Neuronal stem cell (in vitro differentiated cells): ENCODE measurements around the gene LRRC59.

Source experiments
- DNase-seq: peaks from one replicate; pipeline ENCODE4 v3.0.0-alpha.2; 2013; ENCODE audit warnings: low spot score
- H2AFZ ChIP-seq: one replicate; pipeline ENCODE4 v1.6.1; 2013; ENCODE audit warnings: mild to moderate bottlenecking, low read length, inconsistent platforms
- H2AK5ac ChIP-seq: 2 replicates; pipeline ENCODE4 v1.6.1; 2013; ENCODE audit warnings: low read depth, mild to moderate bottlenecking, inconsistent platforms, low read length, moderate library complexity, mixed read lengths
- H2BK120ac ChIP-seq: 2 replicates; pipeline ENCODE4 v1.6.1; 2013; ENCODE audit warnings: low read depth, mild to moderate bottlenecking, inconsistent platforms, low read length, moderate library complexity, mixed read lengths
- H2BK12ac ChIP-seq: one replicate; pipeline ENCODE4 v1.6.1; 2013; ENCODE audit warnings: low read length, inconsistent platforms
- H2BK15ac ChIP-seq: 2 replicates; pipeline ENCODE4 v1.6.1; 2013; ENCODE audit warnings: mild to moderate bottlenecking, low read length, inconsistent platforms, mixed read lengths
- H2BK5ac ChIP-seq: one replicate; pipeline ENCODE4 v1.6.1; 2013; ENCODE audit warnings: inconsistent platforms, mild to moderate bottlenecking, low read length, moderate library complexity
- H3K14ac ChIP-seq: one replicate; pipeline ENCODE4 v1.6.1; 2013; ENCODE audit warnings: low read length, inconsistent platforms
- H3K18ac ChIP-seq: 2 replicates; pipeline ENCODE4 v1.6.1; 2013; ENCODE audit warnings: low read length, inconsistent platforms
- H3K23ac ChIP-seq: 2 replicates; pipeline ENCODE4 v1.6.1; 2013; ENCODE audit warnings: low read depth, mild to moderate bottlenecking, mixed read lengths, low read length, inconsistent platforms; ENCODE audit not compliant: poor library complexity
- H3K27ac ChIP-seq: replicated peaks from 3 replicates; pipeline ENCODE4 v1.5.1; 2013; ENCODE audit warnings: low read length, inconsistent platforms
- H3K27me3 ChIP-seq, 3 experiments: 2 replicates each; pipeline ENCODE4 v1.6.1; 2013; ENCODE audit warnings: low read length in 3 of 3, mild to moderate bottlenecking in 2 of 3, inconsistent platforms in 1 of 3, low read depth in 1 of 3, mixed read lengths in 1 of 3, moderate library complexity in 1 of 3; ENCODE audit not compliant: control insufficient read depth in 3 of 3, insufficient read depth in 3 of 3
- H3K36me3 ChIP-seq, 2 donors: replicated peaks in 1 of 2; 2 replicates each; pipeline ENCODE4 v1.6.1; 2013; ENCODE audit warnings: low read length in 2 of 2; ENCODE audit not compliant: control insufficient read depth in 2 of 2, insufficient read depth in 2 of 2
- H3K4ac ChIP-seq: 2 replicates; pipeline ENCODE4 v1.6.1; 2013; ENCODE audit warnings: inconsistent platforms, mild to moderate bottlenecking, low read length, moderate library complexity
- H3K4me1 ChIP-seq, 2 donors: 1 replicate in 1 of 2; 2 replicates in 1 of 2; pipeline ENCODE4 v1.6.1; 2013; ENCODE audit warnings: low read length in 2 of 2, low read depth in 1 of 2; ENCODE audit not compliant: control insufficient read depth in 2 of 2, insufficient read depth in 1 of 2
- H3K4me2 ChIP-seq: one replicate; pipeline ENCODE4 v1.6.1; 2013; ENCODE audit warnings: mild to moderate bottlenecking, low read length, inconsistent platforms; ENCODE audit not compliant: insufficient read depth, poor library complexity, severe bottlenecking
- H3K4me3 ChIP-seq, 2 donors: 2 replicates each; pipeline ENCODE4 v1.5.1; 2013; ENCODE audit warnings: low read length in 2 of 2, mild to moderate bottlenecking in 2 of 2, inconsistent platforms in 1 of 2, moderate library complexity in 1 of 2
- H3K79me1 ChIP-seq: one replicate; pipeline ENCODE4 v1.6.1; 2013; ENCODE audit warnings: low read depth, mild to moderate bottlenecking, inconsistent platforms, low read length, moderate library complexity
- H3K9ac ChIP-seq: one replicate; pipeline ENCODE4 v1.6.1; 2013; ENCODE audit warnings: mild to moderate bottlenecking, low read depth, low read length, inconsistent platforms; ENCODE audit not compliant: poor library complexity
- H3K9me3 ChIP-seq, 2 donors: replicated peaks in 1 of 2; 2 replicates each; pipeline versions ENCODE3 to v1.6.1; 2013; ENCODE audit warnings: low read length in 2 of 2, mild to moderate bottlenecking in 2 of 2, inconsistent platforms in 1 of 2, low read depth in 1 of 2, mixed read lengths in 1 of 2, moderate library complexity in 1 of 2; ENCODE audit not compliant: control insufficient read depth in 2 of 2, insufficient read depth in 1 of 2
- H4K8ac ChIP-seq: one replicate; pipeline ENCODE4 v1.6.1; 2013; ENCODE audit warnings: low read depth, mild to moderate bottlenecking, inconsistent platforms, low read length, moderate library complexity
- H4K91ac ChIP-seq: one replicate; pipeline ENCODE4 v1.6.1; 2013; ENCODE audit warnings: low read length, low read depth, mild to moderate bottlenecking, inconsistent platforms; ENCODE audit not compliant: poor library complexity
- WGBS, 2 donors: extraction: QIAGEN DNeasy Blood & Tissue Kit; methylation state at CpG; one replicate each; pipeline ENCODE4 v1.1.7; 2013; ENCODE audit warnings: missing lambda C conversion rate in 2 of 2, mixed read lengths in 1 of 2; ENCODE audit not compliant: insufficient read length in 2 of 2, insufficient replicate concordance in 1 of 2; ENCODE audit errors: extremely low coverage in 2 of 2; 5-methylcytosine and 5-hydroxymethylcytosine counted together

The LRRC59 gene

GRCh38 chr17:50364061-50364458 is 33.3 kb downstream of the LRRC59 start:
- Histone ChIP-seq H3K4me2 (peak overlapping the region; percentile 12), H3K9me3 (no peaks in the 10 kb centered on the region), H2BK15ac (no peak overlapping the region), H3K4me3 (no peak overlapping the region), H2BK12ac (no peak overlapping the region), H4K8ac (no peak overlapping the region), H3K4ac (no peak overlapping the region), H3K27me3 (no peaks in the 10 kb centered on the region), H2AK5ac (no peak overlapping the region), H3K9ac (peak overlapping the region; percentile 67), H3K14ac (no peak overlapping the region), H3K27ac (no peak overlapping the region), H2BK120ac (no peak overlapping the region), H3K18ac (no peak overlapping the region), H3K79me1 (no peaks in the 10 kb centered on the region), H4K91ac (no peak overlapping the region), H3K23ac (peak overlapping the region; percentile 70), H2AFZ (no peak overlapping the region), H2BK5ac (no peak overlapping the region), H3K4me1 (peaks cover 20 to 35% of the 10 kb centered on the region in 2 donors), H3K36me3 (peaks cover 23 to 58% of the 10 kb centered on the region in 2 donors)
- DNase-seq = no peak
- no CpG with 5 or more reads among the region's 4 CpGs for WGBS, 2 donors

GRCh38 chr17:50363217-50364060 is 33.9 kb downstream of the LRRC59 start:
- H3K4ac ChIP-seq = no peak overlapping the region
- H3K79me1 ChIP-seq = peaks cover 2% of the 10 kb centered on the region
- no CpG with 5 or more reads among the region's 8 CpGs for WGBS, 2 donors
- H4K8ac ChIP-seq = no peak overlapping the region
- no peak overlapping the region for H3K9ac ChIP-seq
- no peak overlapping the region for H3K4me3 ChIP-seq
- H3K23ac ChIP-seq = peak overlapping the region; percentile 70
- peak overlapping the region; percentile 79 for H3K4me2 ChIP-seq
- H3K14ac ChIP-seq = no peak overlapping the region
- peaks cover 20 to 35% of the 10 kb centered on the region in 2 donors for H3K4me1 ChIP-seq
- H2BK5ac ChIP-seq = no peak overlapping the region
- no peaks in the 10 kb centered on the region for H3K27me3 ChIP-seq
- no peak overlapping the region for H2BK12ac ChIP-seq
- peak; percentile 90 for DNase-seq
- peak overlapping the region; percentile 11 for H2AFZ ChIP-seq
- H3K18ac ChIP-seq = no peak overlapping the region
- no peak overlapping the region for H2BK15ac ChIP-seq
- no peak overlapping the region for H2BK120ac ChIP-seq
- peaks cover 28 to 58% of the 10 kb centered on the region in 2 donors for H3K36me3 ChIP-seq
- H4K91ac ChIP-seq = no peak overlapping the region
- no peaks in the 10 kb centered on the region for H3K9me3 ChIP-seq
- H2AK5ac ChIP-seq = no peak overlapping the region
- H3K27ac ChIP-seq = peak overlapping the region; percentile 67

GRCh38 chr17:50362661-50363060 is 34.7 kb downstream of the LRRC59 start:
- no peak overlapping the region for H3K18ac ChIP-seq
- no peak overlapping the region for H4K8ac ChIP-seq
- peaks cover 20 to 35% of the 10 kb centered on the region in 2 donors for H3K4me1 ChIP-seq
- H2BK15ac ChIP-seq = no peak overlapping the region
- H2AFZ ChIP-seq = no peak overlapping the region
- no peaks in the 10 kb centered on the region for H3K9me3 ChIP-seq
- H2AK5ac ChIP-seq = no peak overlapping the region
- no peak overlapping the region for H2BK120ac ChIP-seq
- peaks cover 7% of the 10 kb centered on the region for H3K79me1 ChIP-seq
- no peak overlapping the region for H3K23ac ChIP-seq
- H3K14ac ChIP-seq = no peak overlapping the region
- H4K91ac ChIP-seq = no peak overlapping the region
- H3K4ac ChIP-seq = no peak overlapping the region
- H2BK12ac ChIP-seq = no peak overlapping the region
- no peaks in the 10 kb centered on the region for H3K27me3 ChIP-seq
- DNase-seq = no peak
- peaks cover 27 to 58% of the 10 kb centered on the region in 2 donors for H3K36me3 ChIP-seq
- no peak overlapping the region for H2BK5ac ChIP-seq
- H3K27ac ChIP-seq = no peak overlapping the region
- WGBS, 2 donors = no CpG with 5 or more reads among the region's 7 CpGs
- H3K4me2 ChIP-seq = no peak overlapping the region
- H3K9ac ChIP-seq = no peak overlapping the region
- no peak overlapping the region for H3K4me3 ChIP-seq

GRCh38 chr17:50361561-50362480 is 35.5 kb downstream of the LRRC59 start:
- H3K9me3 ChIP-seq = no peaks in the 10 kb centered on the region
- H3K4me1 ChIP-seq = peaks cover 20 to 35% of the 10 kb centered on the region in 2 donors
- H3K79me1 ChIP-seq = peaks cover 7% of the 10 kb centered on the region
- H3K23ac ChIP-seq = no peak overlapping the region
- peaks cover 27 to 58% of the 10 kb centered on the region in 2 donors for H3K36me3 ChIP-seq
- H2BK12ac ChIP-seq = no peak overlapping the region
- peak overlapping the region; percentile 1 for H3K9ac ChIP-seq
- no peak overlapping the region for H2BK120ac ChIP-seq
- no peak overlapping the region for H3K27ac ChIP-seq
- no peak for DNase-seq
- no peaks in the 10 kb centered on the region for H3K27me3 ChIP-seq
- WGBS, 2 donors = no CpG with 5 or more reads among the region's 11 CpGs
- no peak overlapping the region for H4K91ac ChIP-seq
- H2AFZ ChIP-seq = no peak overlapping the region
- peak overlapping the region; percentile 52 for H3K18ac ChIP-seq
- no peak overlapping the region for H4K8ac ChIP-seq
- peak overlapping the region; percentile 26 for H3K4ac ChIP-seq
- H2BK15ac ChIP-seq = no peak overlapping the region
- H3K4me2 ChIP-seq = no peak overlapping the region
- no peak overlapping the region for H2BK5ac ChIP-seq
- H3K14ac ChIP-seq = no peak overlapping the region
- no peak overlapping the region for H3K4me3 ChIP-seq
- no peak overlapping the region for H2AK5ac ChIP-seq
